T-cell (primary cell): Measurements from ENCODE around the gene KRTAP12-4. TPM values are rescaled to one million over a fixed set of nuclear protein-coding genes. Genes with fewer than 3 reads are reported as not detected.
"Not testable (repeated sequence)": the region's sequence is repeated elsewhere in the genome, so short reads cannot be mapped to it uniquely, and the experiment has no call there.

ENCODE experiments used
- ATAC-seq, 4 experiments: fragments of 200-7000 bp in 3 of 4; fragments of 150-1000 bp in 1 of 4; cut with Tn5 transposase; replicated peaks in 1 of 4; 1 replicate in 3 of 4; 2 replicates in 1 of 4; pipeline ENCODE4 v1.10.0; 2021; ENCODE audit warnings: moderate library complexity in 3 of 4, mild to moderate bottlenecking in 2 of 4, moderate number of reproducible peaks in 1 of 4
- CTCF ChIA-PET, 2 donors: fragments of 300-600 bp; sonication (Branson Sonifier 250); formaldehyde crosslinking; loops; one replicate each; lab custom pipeline; 2022; ENCODE audit warnings: antibody characterized with exemption in 2 of 2; lab: Charles Lee
- POLR2A ChIA-PET, 2 donors: fragments of 300-600 bp; sonication (Branson Sonifier 250); formaldehyde crosslinking; loops; one replicate each; lab custom pipeline; 2022; ENCODE audit warnings: antibody characterized with exemption in 2 of 2; lab: Charles Lee
- DNase-seq, 35 experiments: peaks; one replicate each; pipeline versions ENCODE4 v3.0.0 to v3.0.0-alpha.2; 2013 to 2023
- H3K27ac ChIP-seq: one replicate; pipeline ENCODE4 v1.5.1; 2013; ENCODE audit warnings: low read length
- H3K27me3 ChIP-seq, 2 experiments: replicated peaks in 1 of 2; 1 replicate in 1 of 2; 2 replicates in 1 of 2; pipeline versions ENCODE4 v1.6.1 to v1.7.0; 2013; ENCODE audit warnings: low read length in 1 of 2, mixed read lengths in 1 of 2; ENCODE audit not compliant: control insufficient read depth in 2 of 2, insufficient read depth in 2 of 2; ENCODE audit errors: extremely low read depth in 1 of 2
- H3K36me3 ChIP-seq, 2 donors: 1 replicate in 1 of 2; 2 replicates in 1 of 2; pipeline versions ENCODE4 v1.6.1 to v1.7.0; 2013; ENCODE audit warnings: low read length in 1 of 2; ENCODE audit not compliant: control insufficient read depth in 2 of 2, insufficient read depth in 1 of 2; ENCODE audit errors: extremely low read depth in 1 of 2
- H3K4me1 ChIP-seq, 2 experiments: 1 replicate in 1 of 2; 2 replicates in 1 of 2; pipeline versions ENCODE4 v1.6.1 to v1.7.0; 2013; ENCODE audit warnings: low read length in 2 of 2, mixed read lengths in 1 of 2; ENCODE audit not compliant: insufficient read depth in 2 of 2, control insufficient read depth in 1 of 2; ENCODE audit errors: extremely low read depth in 1 of 2
- H3K4me3 ChIP-seq, 2 donors: 1 replicate in 1 of 2; 2 replicates in 1 of 2; pipeline versions ENCODE4 v1.5.1 to v1.7.0; 2013; ENCODE audit warnings: mild to moderate bottlenecking in 2 of 2, low read length in 1 of 2, moderate library complexity in 1 of 2; ENCODE audit not compliant: control insufficient read depth in 1 of 2; ENCODE audit errors: extremely low read depth in 1 of 2
- H3K9me3 ChIP-seq: 2 replicates; pipeline ENCODE4 v1.7.0; 2013
- H3K27ac Mint-ChIP-seq, 2 donors: one replicate each; pipeline ENCODE4 v1.8.0; 2020 to 2021; ENCODE audit warnings: mild to moderate bottlenecking in 2 of 2, mixed read lengths in 2 of 2
- H3K27me3 Mint-ChIP-seq, 2 donors: one replicate each; pipeline ENCODE4 v1.8.0; 2021 to 2022; ENCODE audit warnings: mixed read lengths in 2 of 2
- H3K36me3 Mint-ChIP-seq: one replicate; pipeline ENCODE4 v1.8.0; 2021; ENCODE audit warnings: mixed read lengths
- H3K4me1 Mint-ChIP-seq, 3 donors: one replicate each; pipeline ENCODE4 v1.8.0; 2020 to 2022; ENCODE audit warnings: mixed read lengths in 3 of 3, mild to moderate bottlenecking in 1 of 3
- H3K4me3 Mint-ChIP-seq, 3 donors: one replicate each; pipeline ENCODE4 v1.8.0; 2020 to 2022; ENCODE audit warnings: mild to moderate bottlenecking in 3 of 3, mixed read lengths in 3 of 3, moderate library complexity in 3 of 3
- H3K9me3 Mint-ChIP-seq, 3 donors: one replicate each; pipeline ENCODE4 v1.8.0; 2020 to 2022; ENCODE audit warnings: mixed read lengths in 3 of 3
- WGBS: methylation state at CpG from one replicate; pipeline ENCODE4 v1.1.5; 2013; ENCODE audit warnings: missing lambda C conversion rate; ENCODE audit not compliant: insufficient coverage; 5-methylcytosine and 5-hydroxymethylcytosine counted together
- total RNA-seq, 35 experiments: library from RNA in 6 of 35; stranded (reverse) in 6 of 35; fragments of 120-200 nt in 1 of 35; gene quantifications; one replicate each; pipeline versions ENCODE4 v1.2.1 to v1.2.4 and lab custom pipeline; 2013 to 2026

The KRTAP12-4 gene
- total RNA-seq, 5 donors from 2014 or later (not counting 1 experiment from before 2014, with no cell fraction given) = not detected

- CTCF ChIA-PET = not testable (repeated sequence)
Measured at GRCh38 chr21:44689740-44690139, 35.3 kb upstream of the KRTAP12-4 start.

DNA sequence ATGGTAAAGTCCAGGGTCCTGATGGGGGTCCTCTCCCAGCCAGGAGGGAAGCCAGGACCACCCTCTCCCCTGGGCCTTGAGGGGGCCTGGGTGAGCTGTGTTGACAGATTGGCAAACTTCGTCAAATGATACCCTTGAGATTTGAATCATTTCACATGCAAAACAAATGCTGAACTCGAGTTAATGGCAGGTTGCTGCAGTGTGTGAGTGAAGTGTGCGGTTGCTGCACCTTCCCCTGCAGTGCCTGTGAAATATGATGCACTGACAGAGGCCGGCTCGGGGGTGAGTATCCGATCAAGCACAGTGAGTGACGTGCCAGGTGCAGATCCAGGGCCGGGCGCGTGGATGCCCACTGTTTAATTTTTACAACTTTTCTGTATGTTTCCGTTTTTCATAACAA is 33.2 kb upstream of the KRTAP12-4 start:
- ATAC-seq = no peak
- peaks cover 12 to 22% (median 13%) of the 10 kb centered on the region in 3 donors for H3K4me1 Mint-ChIP-seq
- peaks cover under 1 to 10% (median 4%) of the 10 kb centered on the region in 3 donors for H3K9me3 Mint-ChIP-seq
- DNase-seq = no peak
- H3K27ac Mint-ChIP-seq = no peak overlapping the region
- Histone ChIP-seq H3K27ac (no peak overlapping the region), H3K4me3 (no peak overlapping the region), H3K4me1 (no peaks in the 10 kb centered on the region), H3K9me3 (no peaks in the 10 kb centered on the region), H3K36me3 (no peaks in the 10 kb centered on the region), H3K27me3 (peaks cover 0 to 23% of the 10 kb centered on the region in 2 experiments)
- H3K36me3 Mint-ChIP-seq = no peaks in the 10 kb centered on the region
- 92% methylated on average over 6 of the region's 11 CpGs for WGBS
- H3K27me3 Mint-ChIP-seq = peaks cover 10 to 18% of the 10 kb centered on the region in 2 donors
- ChIA-PET CTCF (no interaction called here), POLR2A (no interaction called here)
- no peak overlapping the region for H3K4me3 Mint-ChIP-seq

More at GRCh38 chr21:44689740-44690139, 35.3 kb upstream of the KRTAP12-4 start:
- H3K4me1 ChIP-seq, H3K9me3 ChIP-seq, H3K36me3 Mint-ChIP-seq, H3K36me3 ChIP-seq, DNase-seq, ATAC-seq, POLR2A ChIA-PET, H3K27ac ChIP-seq, H3K4me3 Mint-ChIP-seq, H3K27ac Mint-ChIP-seq, H3K4me3 ChIP-seq: not testable (repeated sequence)
- Mint-ChIP-seq H3K27me3 (peaks cover 10 to 17% of the 10 kb centered on the region in 2 donors), H3K4me1 (peaks cover 17 to 22% (median 18%) of the 10 kb centered on the region in 3 donors), H3K9me3 (peaks cover 6 to 22% (median 14%) of the 10 kb centered on the region in 3 donors)
- H3K27me3 ChIP-seq = peaks cover 0 to 23% of the 10 kb centered on the region in 2 experiments
- 85% methylated on average over 2 of the region's 3 CpGs for WGBS

DNA sequence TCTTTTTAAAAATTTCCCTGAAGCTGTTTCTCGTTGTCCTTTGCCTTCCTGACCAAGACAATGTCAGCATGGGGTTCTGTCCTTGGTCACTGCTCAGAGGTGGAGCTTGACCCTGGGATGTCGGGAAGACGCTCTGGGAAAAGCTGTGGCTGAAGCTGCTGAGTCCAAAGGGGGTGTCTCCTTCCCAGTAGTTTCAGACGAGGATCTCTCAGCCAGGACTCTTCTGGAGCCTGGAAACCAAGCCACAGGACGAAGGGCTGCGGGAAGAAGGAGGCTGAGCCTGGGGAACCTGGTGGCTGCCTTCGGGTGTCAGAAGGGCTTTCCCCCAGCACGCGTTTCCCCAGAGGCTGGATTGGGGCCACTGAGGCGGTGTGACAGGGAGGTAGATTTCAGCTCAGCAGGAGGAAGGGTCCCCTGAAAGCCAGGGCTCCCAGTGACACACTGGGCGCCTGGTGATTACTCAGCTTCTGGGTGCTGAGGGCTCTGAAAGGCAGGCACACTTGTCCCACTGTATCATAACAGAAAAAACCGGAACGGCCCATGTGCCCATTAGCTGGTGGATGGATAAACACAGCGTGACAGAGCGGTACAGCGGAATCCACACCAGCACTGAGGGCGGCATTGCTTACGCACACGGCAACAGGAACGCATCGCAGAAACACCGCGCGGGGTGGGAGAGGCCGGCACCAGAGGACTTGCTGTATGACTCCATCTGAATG is 32.5 kb upstream of the KRTAP12-4 start:
- peaks cover 12 to 22% (median 12%) of the 10 kb centered on the region in 3 donors for H3K4me1 Mint-ChIP-seq
- peaks cover 0 to 3% (median 0%) of the 10 kb centered on the region in 3 donors for H3K9me3 Mint-ChIP-seq
- WGBS = 84% methylated on average over 20 of the region's 25 CpGs
- H3K4me3 ChIP-seq = no peak overlapping the region
- no peak overlapping the region for H3K27ac Mint-ChIP-seq
- no peak overlapping the region for H3K4me3 Mint-ChIP-seq
- no peaks in the 10 kb centered on the region for H3K9me3 ChIP-seq
- no peaks in the 10 kb centered on the region for H3K36me3 ChIP-seq
- no peak for DNase-seq
- H3K36me3 Mint-ChIP-seq = no peaks in the 10 kb centered on the region
- ChIA-PET POLR2A (no interaction called here), CTCF (no interaction called here)
- H3K4me1 ChIP-seq = no peaks in the 10 kb centered on the region
- H3K27ac ChIP-seq = no peak overlapping the region
- H3K27me3 Mint-ChIP-seq = peaks cover 10 to 18% of the 10 kb centered on the region in 2 donors
- H3K27me3 ChIP-seq = peaks cover 0 to 23% of the 10 kb centered on the region in 2 experiments
- ATAC-seq = no peak

GRCh38 chr21:44686000-44686781 is 31.7 kb upstream of the KRTAP12-4 start:
- Mint-ChIP-seq H3K27me3 (peaks cover 10 to 20% of the 10 kb centered on the region in 2 donors), H3K4me1 (peaks cover 4 to 14% (median 5%) of the 10 kb centered on the region in 3 donors), H3K4me3 (no peak overlapping the region), H3K27ac (no peak overlapping the region), H3K9me3 (no peaks in the 10 kb centered on the region), H3K36me3 (no peaks in the 10 kb centered on the region)
- DNase-seq (no peak), ATAC-seq (no peak)
- ChIA-PET CTCF (no interaction called here), POLR2A (no interaction called here)
- Histone ChIP-seq H3K4me3 (no peak overlapping the region), H3K4me1 (no peaks in the 10 kb centered on the region), H3K36me3 (no peaks in the 10 kb centered on the region), H3K27me3 (peaks cover 0 to 23% of the 10 kb centered on the region in 2 experiments), H3K9me3 (no peaks in the 10 kb centered on the region), H3K27ac (no peak overlapping the region)
- WGBS = 44% methylated on average over 11 of the region's 14 CpGs

- H3K4me1 Mint-ChIP-seq, H3K4me1 ChIP-seq, POLR2A ChIA-PET, H3K36me3 ChIP-seq, DNase-seq, H3K9me3 Mint-ChIP-seq, H3K4me3 Mint-ChIP-seq, H3K36me3 Mint-ChIP-seq, ATAC-seq, H3K27ac ChIP-seq, H3K4me3 ChIP-seq, H3K9me3 ChIP-seq, H3K27ac Mint-ChIP-seq: not testable (repeated sequence)
- peaks cover 10 to 20% of the 10 kb centered on the region in 2 donors for H3K27me3 Mint-ChIP-seq
- CTCF ChIA-PET = interaction anchor here in 1 of 2 donors (0.6 kb wide), 1 partner anchor 12 kb away, joined by 3 read pairs; no protein-coding TSS in a partner anchor
- 60% methylated on average over 2 of the region's 6 CpGs for WGBS
- H3K27me3 ChIP-seq = peaks cover 0 to 23% of the 10 kb centered on the region in 2 experiments
Measured at GRCh38 chr21:44685050-44685449, 30.6 kb upstream of the KRTAP12-4 start.

- no peak for ATAC-seq
- no peaks in the 10 kb centered on the region for H3K9me3 ChIP-seq
- H3K9me3 Mint-ChIP-seq = no peaks in the 10 kb centered on the region
- H3K27me3 Mint-ChIP-seq = peaks cover 10 to 20% of the 10 kb centered on the region in 2 donors
- no peak for DNase-seq
- H3K27me3 ChIP-seq = peaks cover 0 to 23% of the 10 kb centered on the region in 2 experiments
- CTCF ChIA-PET = no interaction called here
- peak overlapping the region in 1 of 2 donors; percentile 7 for H3K27ac Mint-ChIP-seq
- no peak overlapping the region for H3K4me3 ChIP-seq
- POLR2A ChIA-PET = no interaction called here
- peaks cover 2 to 9% (median 3%) of the 10 kb centered on the region in 3 donors for H3K4me1 Mint-ChIP-seq
- H3K4me3 Mint-ChIP-seq = no peak overlapping the region
- 61% methylated on average over 3 of the region's 6 CpGs for WGBS
- no peaks in the 10 kb centered on the region for H3K36me3 ChIP-seq
- no peaks in the 10 kb centered on the region for H3K36me3 Mint-ChIP-seq
- H3K4me1 ChIP-seq = no peaks in the 10 kb centered on the region
- H3K27ac ChIP-seq = no peak overlapping the region
Measured at GRCh38 chr21:44684483-44684882, 30.0 kb upstream of the KRTAP12-4 start.
